OCI-LY3 (cell line): ENCODE measurements around the gene SIGMAR1.

Experiments
- H2AFZ ChIP-seq: fragments of 200-600, 300-600 bp; shearing (Covaris generic); 2 replicates; pipeline ENCODE4 v1.6.0; 2014; ENCODE audit warnings: antibody characterized with exemption, low read depth, low read length
- H3K27ac ChIP-seq: fragments of 200-600, 300-600 bp; sonication (generic); 2 replicates; pipeline ENCODE4 v1.5.1; 2014; ENCODE audit warnings: mild to moderate bottlenecking, low read length, moderate library complexity, mixed read lengths
- H3K27me3 ChIP-seq: fragments of 200-600, 300-600 bp; sonication (generic); 2 replicates; pipeline ENCODE4 v1.6.1; 2014; ENCODE audit warnings: low read depth, low read length, mixed read lengths
- H3K36me3 ChIP-seq: fragments of 200-600, 300-600 bp; sonication (generic); replicated peaks from 2 replicates; pipeline ENCODE3; 2014; ENCODE audit warnings: low read depth, low read length, mixed read lengths
- H3K4me1 ChIP-seq: fragments of 300-600, 200-600 bp; sonication (generic); 2 replicates; pipeline ENCODE4 v1.6.1; 2014; ENCODE audit warnings: low read length, mixed read lengths
- H3K4me2 ChIP-seq: fragments of 200-600, 300-600 bp; sonication (generic); 2 replicates; pipeline ENCODE4 v1.6.1; 2014; ENCODE audit warnings: low read length, mixed read lengths
- H3K4me3 ChIP-seq: fragments of 300-600, 200-600 bp; sonication (generic); 2 replicates; pipeline ENCODE4 v1.5.1; 2014; ENCODE audit warnings: antibody characterized with exemption, mild to moderate bottlenecking, low read length, moderate library complexity
- H3K79me2 ChIP-seq: fragments of 300-600, 200-600 bp; shearing (Covaris generic); 2 replicates; pipeline ENCODE4 v1.6.1; 2014; ENCODE audit warnings: mild to moderate bottlenecking, low read length, mixed read lengths
- H3K9ac ChIP-seq: fragments of 300-600, 200-600 bp; shearing (Covaris generic); 2 replicates; pipeline ENCODE4 v1.6.0; 2014; ENCODE audit warnings: mild to moderate bottlenecking, low read length, moderate library complexity
- H3K9me3 ChIP-seq: fragments of 200-600, 300-600 bp; shearing (Covaris generic); 2 replicates; pipeline ENCODE4 v1.6.1; 2014; ENCODE audit warnings: low read length, mixed read lengths; ENCODE audit not compliant: insufficient read depth
- H4K20me1 ChIP-seq: fragments of 200-600, 300-600 bp; sonication (generic); 2 replicates; pipeline ENCODE4 v1.6.1; 2016; ENCODE audit warnings: low read length, mixed read lengths; ENCODE audit not compliant: insufficient read depth
- EZH2phosphoT487 ChIP-seq: fragments of 200-600 bp; shearing (Covaris generic); IDR thresholded peaks from 2 replicates; pipeline ENCODE4 v1.6.1; 2018; ENCODE audit warnings: antibody characterized with exemption, mixed run types, low read depth
- TF ChIP-seq, protein P1 (sequence below): fragments of 200-600, 300-600 bp; sonication (generic); IDR thresholded peaks from 2 replicates; pipeline ENCODE4 v1.5.1; 2014; ENCODE audit warnings: antibody characterized with exemption, low read length, low read depth

Gene SIGMAR1

DNA sequence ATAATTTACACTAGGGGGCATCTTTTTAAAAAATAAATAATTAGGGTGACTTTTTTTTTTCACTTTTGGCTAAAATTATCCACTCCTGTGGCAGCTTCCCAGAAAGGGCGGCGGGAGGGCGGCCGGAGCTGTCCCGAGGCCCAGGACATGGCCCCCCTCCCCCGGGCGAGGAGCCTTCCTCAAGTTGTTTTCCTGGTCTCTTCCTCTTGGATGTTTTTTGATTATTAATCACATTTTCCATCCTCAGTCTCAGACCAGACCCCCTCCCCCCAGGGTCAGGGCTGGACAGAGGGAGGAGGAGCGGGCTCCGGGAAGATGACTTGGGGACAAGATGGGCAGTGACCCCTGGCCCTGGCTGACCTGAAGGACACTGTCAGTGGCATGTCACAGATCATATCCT lies 43.4 kb downstream of the SIGMAR1 start:
- no peaks in the 10 kb centered on the region for H3K36me3 ChIP-seq
- no peak overlapping the region for H3K9ac ChIP-seq
- H3K4me2 ChIP-seq = no peak overlapping the region
- H3K4me3 ChIP-seq = no peak overlapping the region
- no peak overlapping the region for H2AFZ ChIP-seq
- H3K79me2 ChIP-seq = no peaks in the 10 kb centered on the region
- no peaks in the 10 kb centered on the region; the same call in 1 of the 2 replicates for H3K27me3 ChIP-seq
- TF ChIP-seq, protein P1, sequence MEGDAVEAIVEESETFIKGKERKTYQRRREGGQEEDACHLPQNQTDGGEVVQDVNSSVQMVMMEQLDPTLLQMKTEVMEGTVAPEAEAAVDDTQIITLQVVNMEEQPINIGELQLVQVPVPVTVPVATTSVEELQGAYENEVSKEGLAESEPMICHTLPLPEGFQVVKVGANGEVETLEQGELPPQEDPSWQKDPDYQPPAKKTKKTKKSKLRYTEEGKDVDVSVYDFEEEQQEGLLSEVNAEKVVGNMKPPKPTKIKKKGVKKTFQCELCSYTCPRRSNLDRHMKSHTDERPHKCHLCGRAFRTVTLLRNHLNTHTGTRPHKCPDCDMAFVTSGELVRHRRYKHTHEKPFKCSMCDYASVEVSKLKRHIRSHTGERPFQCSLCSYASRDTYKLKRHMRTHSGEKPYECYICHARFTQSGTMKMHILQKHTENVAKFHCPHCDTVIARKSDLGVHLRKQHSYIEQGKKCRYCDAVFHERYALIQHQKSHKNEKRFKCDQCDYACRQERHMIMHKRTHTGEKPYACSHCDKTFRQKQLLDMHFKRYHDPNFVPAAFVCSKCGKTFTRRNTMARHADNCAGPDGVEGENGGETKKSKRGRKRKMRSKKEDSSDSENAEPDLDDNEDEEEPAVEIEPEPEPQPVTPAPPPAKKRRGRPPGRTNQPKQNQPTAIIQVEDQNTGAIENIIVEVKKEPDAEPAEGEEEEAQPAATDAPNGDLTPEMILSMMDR = no peak
- TF ChIP-seq EZH2phosphoT487 = no peak
- peaks cover 28% of the 10 kb centered on the region for H3K4me1 ChIP-seq
- no peaks in the 10 kb centered on the region for H3K9me3 ChIP-seq
- H4K20me1 ChIP-seq = no peaks in the 10 kb centered on the region
- H3K27ac ChIP-seq = no peak overlapping the region

DNA sequence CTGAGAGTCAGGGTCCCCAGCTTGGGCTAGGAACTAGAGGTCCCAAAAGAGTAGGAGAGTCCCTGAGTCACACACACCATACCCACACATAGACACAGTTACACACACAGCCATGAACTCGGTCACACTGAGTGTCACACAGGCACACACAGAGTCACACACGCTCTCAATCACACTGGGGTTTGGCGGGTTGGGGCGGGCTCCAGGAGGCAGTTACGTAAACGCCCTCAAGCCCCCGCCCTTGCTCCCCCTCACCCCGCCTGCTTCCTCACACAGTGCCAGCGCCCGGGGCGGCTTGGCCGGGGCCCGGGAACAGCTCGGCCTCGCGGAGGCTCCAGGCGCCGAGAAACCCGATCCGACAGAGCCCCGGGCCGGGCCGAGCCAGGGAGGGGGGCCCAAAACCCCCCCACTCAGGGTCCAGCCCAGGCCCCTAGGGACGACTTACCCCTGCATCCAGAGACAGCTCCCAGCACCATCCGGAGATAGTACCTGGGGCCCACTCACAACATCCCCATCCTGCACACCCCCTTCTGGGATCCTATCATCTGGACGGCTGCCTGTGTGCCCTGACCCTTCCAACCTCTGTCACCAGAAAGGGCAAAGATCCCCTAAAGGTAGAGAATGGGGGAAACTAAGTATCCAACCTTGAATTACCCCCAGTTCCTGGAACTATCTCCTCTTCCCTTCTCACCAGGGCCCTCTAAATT lies 44.5 kb downstream of the SIGMAR1 start:
- Histone ChIP-seq H3K9ac (peak overlapping the region; percentile 14; the same call in 1 of the 2 replicates), H3K36me3 (no peaks in the 10 kb centered on the region), H3K79me2 (no peaks in the 10 kb centered on the region), H2AFZ (peak overlapping the region; percentile 55; the same call in 1 of the 2 replicates), H3K4me1 (peaks cover 28% of the 10 kb centered on the region), H3K4me2 (peak overlapping the region; percentile 55), H3K27ac (no peak overlapping the region), H3K4me3 (peak overlapping the region; percentile 22; the same call in 1 of the 2 replicates), H3K9me3 (no peaks in the 10 kb centered on the region), H4K20me1 (no peaks in the 10 kb centered on the region), H3K27me3 (no peaks in the 10 kb centered on the region; the same call in 1 of the 2 replicates)
- TF ChIP-seq, protein P1 = no peak
- no peak for TF ChIP-seq EZH2phosphoT487

DNA sequence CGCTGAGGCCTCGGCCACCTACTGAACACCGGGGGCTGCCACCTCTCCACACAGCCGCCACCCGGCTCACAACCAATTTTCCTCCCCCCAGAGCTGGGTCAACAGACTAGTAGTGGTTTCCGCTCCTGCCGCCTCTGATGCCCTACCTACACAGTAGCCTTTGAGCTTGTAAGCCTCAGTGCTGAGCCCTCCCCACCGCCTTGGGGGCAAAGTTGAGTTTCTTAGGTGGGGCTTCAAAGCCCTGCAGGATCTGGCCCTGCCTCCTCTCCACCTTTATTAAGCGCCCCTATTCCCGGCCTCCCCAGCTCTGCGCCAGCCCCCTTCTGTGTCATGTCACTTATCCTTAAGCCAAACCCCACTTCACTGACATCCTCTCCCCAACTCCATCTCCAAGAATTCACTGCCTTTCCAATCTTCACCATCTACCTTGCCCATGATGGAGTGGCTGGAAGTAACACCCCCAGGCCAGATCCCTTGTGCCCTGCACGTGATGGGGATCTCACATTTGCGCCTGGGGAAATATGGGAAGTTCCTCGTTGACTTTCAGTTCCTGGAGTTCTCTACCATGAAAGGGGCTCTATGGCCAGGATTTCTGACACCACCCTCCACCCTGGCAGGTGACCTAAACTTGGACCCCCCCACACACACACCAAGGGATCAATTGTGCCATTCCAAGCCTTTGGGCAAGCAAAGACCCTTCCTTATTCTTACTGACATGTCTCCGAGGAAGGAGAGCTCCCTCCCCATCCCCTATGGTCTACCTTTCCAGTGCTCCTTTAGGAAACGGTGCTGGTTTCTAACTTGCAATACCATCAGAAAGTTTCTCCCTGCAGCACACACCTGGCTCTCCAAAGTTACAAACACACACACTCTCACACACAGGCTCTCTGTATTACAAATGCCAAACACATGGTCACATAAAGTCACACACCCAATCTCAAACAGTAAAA lies 45.4 kb downstream of the SIGMAR1 start:
- H3K36me3 ChIP-seq = no peaks in the 10 kb centered on the region
- no peaks in the 10 kb centered on the region for H3K9me3 ChIP-seq
- TF ChIP-seq, protein P1 = no peak
- TF ChIP-seq EZH2phosphoT487 = no peak
- H3K4me3 ChIP-seq = peak overlapping the region; percentile 22; the same call in 1 of the 2 replicates
- peak overlapping the region; percentile 55 for H3K4me2 ChIP-seq
- no peak overlapping the region; the same call in 1 of the 2 replicates for H2AFZ ChIP-seq
- peaks cover 36% of the 10 kb centered on the region for H3K4me1 ChIP-seq
- no peak overlapping the region for H3K27ac ChIP-seq
- H4K20me1 ChIP-seq = no peaks in the 10 kb centered on the region
- H3K9ac ChIP-seq = 0 out of 2 replicates have a peak overlapping the region, but pooled peaks have one; percentile 3
- no peaks in the 10 kb centered on the region for H3K79me2 ChIP-seq
- no peaks in the 10 kb centered on the region for H3K27me3 ChIP-seq
